HUES48 (cell line): ENCODE data around the gene KIF5C.

Source experiments
- H3K27ac ChIP-seq: one replicate; pipeline ENCODE4 v1.7.0; 2013; ENCODE audit warnings: low read depth, low read length, inconsistent platforms
- H3K27me3 ChIP-seq: 2 replicates; pipeline ENCODE4 v1.6.1; 2013; ENCODE audit warnings: mild to moderate bottlenecking, low read length; ENCODE audit not compliant: control insufficient read depth, insufficient read depth
- H3K36me3 ChIP-seq: 2 replicates; pipeline ENCODE4 v1.6.1; 2013; ENCODE audit warnings: low read length; ENCODE audit not compliant: control insufficient read depth, insufficient read depth
- H3K4me1 ChIP-seq: 2 replicates; pipeline ENCODE4 v1.6.1; 2013; ENCODE audit warnings: mild to moderate bottlenecking, low read length; ENCODE audit not compliant: control insufficient read depth, insufficient read depth
- H3K4me3 ChIP-seq: 2 replicates; pipeline ENCODE4 v1.5.1; 2013; ENCODE audit warnings: mild to moderate bottlenecking, low read depth, low read length
- H3K9ac ChIP-seq: 2 replicates; pipeline ENCODE4 v1.6.1; 2013; ENCODE audit warnings: mild to moderate bottlenecking, low read depth, low read length, moderate library complexity
- H3K9me3 ChIP-seq: 2 replicates; pipeline ENCODE4 v1.6.1; 2013; ENCODE audit warnings: low read length; ENCODE audit not compliant: control insufficient read depth, insufficient read depth

KIF5C gene

GRCh38 chr2:148924514-148925178, 49.6 kb downstream of the KIF5C start:
- no peaks in the 10 kb centered on the region for H3K27me3 ChIP-seq
- H3K4me1 ChIP-seq, result peaks cover 44% of the 10 kb centered on the region
- peaks cover 24% of the 10 kb centered on the region for H3K36me3 ChIP-seq
- no peak overlapping the region for H3K4me3 ChIP-seq
- no peak overlapping the region for H3K9ac ChIP-seq
- H3K9me3 ChIP-seq, result no peaks in the 10 kb centered on the region
- H3K27ac ChIP-seq, result no peak overlapping the region

- no peak overlapping the region for H3K4me3 ChIP-seq
- no peak overlapping the region for H3K9ac ChIP-seq
- H3K36me3 ChIP-seq, result peaks cover 40% of the 10 kb centered on the region
- no peak overlapping the region for H3K27ac ChIP-seq
- no peaks in the 10 kb centered on the region for H3K27me3 ChIP-seq
- peaks cover 42% of the 10 kb centered on the region for H3K4me1 ChIP-seq
- H3K9me3 ChIP-seq, result no peaks in the 10 kb centered on the region
Measured at GRCh38 chr2:148926291-148926961, 51.4 kb downstream of the KIF5C start.

GRCh38 chr2:148926981-148927401, 52.0 kb downstream of the KIF5C start:
- no peaks in the 10 kb centered on the region for H3K27me3 ChIP-seq
- H3K9ac ChIP-seq, result no peak overlapping the region
- no peak overlapping the region for H3K4me3 ChIP-seq
- no peaks in the 10 kb centered on the region for H3K9me3 ChIP-seq
- peaks cover 45% of the 10 kb centered on the region for H3K36me3 ChIP-seq
- H3K27ac ChIP-seq, result no peak overlapping the region
- peaks cover 46% of the 10 kb centered on the region for H3K4me1 ChIP-seq

- Histone ChIP-seq H3K36me3 (peaks cover 55% of the 10 kb centered on the region), H3K9ac (no peak overlapping the region), H3K4me1 (peaks cover 34% of the 10 kb centered on the region), H3K9me3 (no peaks in the 10 kb centered on the region), H3K27ac (no peak overlapping the region), H3K4me3 (no peak overlapping the region), H3K27me3 (no peaks in the 10 kb centered on the region)
Measured at GRCh38 chr2:148928395-148928794, 53.4 kb downstream of the KIF5C start.

GRCh38 chr2:148930046-148930775, 55.2 kb downstream of the KIF5C start:
- H3K36me3 ChIP-seq, result peaks cover 64% of the 10 kb centered on the region
- no peaks in the 10 kb centered on the region for H3K27me3 ChIP-seq
- no peak overlapping the region for H3K9ac ChIP-seq
- H3K4me1 ChIP-seq, result peaks cover 30% of the 10 kb centered on the region
- H3K9me3 ChIP-seq, result no peaks in the 10 kb centered on the region
- H3K27ac ChIP-seq, result no peak overlapping the region
- H3K4me3 ChIP-seq, result no peak overlapping the region

GRCh38 chr2:148932536-148932935, 57.5 kb downstream of the KIF5C start:
- Histone ChIP-seq H3K36me3 (peaks cover 72% of the 10 kb centered on the region), H3K4me1 (peaks cover 17% of the 10 kb centered on the region), H3K9ac (no peak overlapping the region), H3K27ac (no peak overlapping the region), H3K9me3 (no peaks in the 10 kb centered on the region), H3K27me3 (no peaks in the 10 kb centered on the region), H3K4me3 (no peak overlapping the region)

GRCh38 chr2:148933456-148933855, 58.4 kb downstream of the KIF5C start:
- Histone ChIP-seq H3K4me3 (no peak overlapping the region), H3K27me3 (no peaks in the 10 kb centered on the region), H3K9me3 (no peaks in the 10 kb centered on the region), H3K36me3 (peaks cover 77% of the 10 kb centered on the region), H3K9ac (no peak overlapping the region), H3K27ac (no peak overlapping the region), H3K4me1 (peaks cover 8% of the 10 kb centered on the region; the same call in 1 of the 2 replicates)

- Histone ChIP-seq H3K4me3 (no peak overlapping the region), H3K27ac (no peak overlapping the region), H3K9ac (no peak overlapping the region), H3K9me3 (no peaks in the 10 kb centered on the region), H3K4me1 (0 out of 2 replicates have a peak, but pooled peaks cover 9% of the 10 kb centered on the region), H3K27me3 (no peaks in the 10 kb centered on the region), H3K36me3 (peaks cover 59% of the 10 kb centered on the region)
Measured at GRCh38 chr2:148935791-148936190, 60.8 kb downstream of the KIF5C start.

- Histone ChIP-seq H3K27me3 (no peaks in the 10 kb centered on the region), H3K4me3 (no peak overlapping the region), H3K4me1 (0 out of 2 replicates have a peak, but pooled peaks cover 6% of the 10 kb centered on the region), H3K9me3 (no peaks in the 10 kb centered on the region), H3K9ac (no peak overlapping the region), H3K27ac (no peak overlapping the region), H3K36me3 (peaks cover 58% of the 10 kb centered on the region)
Measured at GRCh38 chr2:148936857-148937450, 61.9 kb downstream of the KIF5C start.

- no peak overlapping the region for H3K4me3 ChIP-seq
- peaks cover 57% of the 10 kb centered on the region for H3K36me3 ChIP-seq
- no peak overlapping the region for H3K27ac ChIP-seq
- H3K27me3 ChIP-seq, result no peaks in the 10 kb centered on the region
- no peak overlapping the region for H3K9ac ChIP-seq
- no peaks in the 10 kb centered on the region for H3K9me3 ChIP-seq
- 0 out of 2 replicates have a peak, but pooled peaks cover 6% of the 10 kb centered on the region for H3K4me1 ChIP-seq
Measured at GRCh38 chr2:148939271-148939670, 64.2 kb downstream of the KIF5C start.
